Stimulated activated CD8-positive, alpha-beta memory T cell treated with anti-CD3 and anti-CD28 coated beads, Interleukin-4, amount 100 ng/mL, for 4 hours (primary cell): ENCODE results near the gene ZNF91.
"Not testable (repeated sequence)": the region's sequence is repeated elsewhere in the genome, so short reads cannot be mapped to it uniquely, and the experiment has no call there.

Source experiments
- DNase-seq, 2 donors: peaks; one replicate each; pipeline ENCODE4 v3.0.0-alpha.2; 2020; ENCODE audit warnings: low read depth in 2 of 2, low spot score in 1 of 2

The ZNF91 gene

DNA sequence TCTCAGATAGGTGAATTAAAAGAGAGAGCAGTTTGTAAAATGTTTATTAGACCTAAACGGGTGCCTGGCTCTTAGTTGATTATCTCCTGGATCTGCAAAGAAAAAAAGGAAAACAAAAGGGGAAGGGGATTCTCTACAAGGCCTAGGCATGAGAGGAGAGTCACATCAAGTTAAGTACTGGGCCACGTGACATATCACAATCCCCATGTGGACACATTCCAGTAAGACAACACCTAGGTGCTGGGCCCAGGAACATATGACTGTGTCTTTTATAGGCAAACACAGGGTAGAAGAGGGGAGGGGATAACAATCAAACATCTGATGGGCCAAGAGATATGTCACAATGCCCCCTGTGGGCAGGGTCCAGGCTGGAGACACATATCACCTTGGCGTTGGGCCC, 4.2 kb upstream of the ZNF91 start:
- no peak for DNase-seq

DNA sequence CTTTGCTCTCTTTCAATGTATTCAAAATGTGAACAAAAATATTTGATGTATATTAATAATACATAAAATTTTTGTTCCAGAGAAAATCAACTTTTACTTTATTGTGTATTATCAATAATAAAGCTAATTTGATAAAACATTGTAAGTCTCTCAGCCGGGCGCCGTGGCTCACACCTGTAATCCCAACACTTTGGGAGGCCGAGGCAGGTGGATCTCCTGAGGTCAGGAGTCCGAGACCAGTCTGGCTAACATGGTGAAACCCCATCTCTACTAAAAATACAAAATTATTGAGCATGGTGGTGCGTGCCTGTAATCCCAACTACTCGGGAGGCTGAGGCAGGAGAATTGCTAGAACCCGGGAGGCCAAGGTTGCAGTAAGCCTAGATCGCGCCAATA, 449 bp upstream of the ZNF91 start:
- DNase-seq: not testable (repeated sequence)

DNA sequence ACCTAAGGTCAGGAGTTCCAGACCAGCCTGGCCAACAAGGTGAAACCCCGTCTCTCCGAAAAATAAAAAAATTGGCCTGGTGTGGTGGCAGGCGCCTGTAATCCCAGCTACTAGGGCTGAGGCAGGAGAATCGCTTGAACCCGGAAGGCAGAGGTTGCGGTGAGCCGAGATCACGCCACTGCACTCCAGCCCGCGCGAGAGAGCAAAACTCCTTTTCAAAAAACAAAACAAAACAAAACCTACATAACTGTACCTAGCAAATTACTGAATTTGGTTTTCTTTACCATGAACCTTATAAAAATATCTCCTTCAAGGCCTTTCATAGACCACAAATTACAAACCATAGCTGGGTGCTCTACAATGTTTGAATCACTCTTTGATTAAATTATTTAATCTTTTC, 760 bp downstream of the ZNF91 start:
- no peak for DNase-seq

DNA sequence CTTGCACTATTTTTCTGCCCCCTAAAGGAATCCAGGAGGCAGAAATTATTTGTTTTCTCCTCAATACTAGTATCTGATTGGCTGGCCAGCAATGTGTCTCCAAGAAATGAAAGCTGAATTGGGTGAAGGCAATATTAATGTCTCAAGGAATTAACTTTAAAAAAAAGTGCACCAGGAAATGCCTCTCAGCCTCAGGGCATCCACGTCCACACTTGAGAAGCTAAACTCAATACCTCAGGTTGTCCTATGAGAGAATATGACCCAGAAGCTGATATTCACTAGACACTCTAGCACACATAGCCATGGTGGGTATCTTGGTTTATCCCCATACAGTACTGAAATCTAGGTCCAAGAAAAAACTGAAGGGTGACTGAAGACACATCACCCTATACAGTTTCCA, 2.1 kb downstream of the ZNF91 start:
- no peak for DNase-seq

DNA sequence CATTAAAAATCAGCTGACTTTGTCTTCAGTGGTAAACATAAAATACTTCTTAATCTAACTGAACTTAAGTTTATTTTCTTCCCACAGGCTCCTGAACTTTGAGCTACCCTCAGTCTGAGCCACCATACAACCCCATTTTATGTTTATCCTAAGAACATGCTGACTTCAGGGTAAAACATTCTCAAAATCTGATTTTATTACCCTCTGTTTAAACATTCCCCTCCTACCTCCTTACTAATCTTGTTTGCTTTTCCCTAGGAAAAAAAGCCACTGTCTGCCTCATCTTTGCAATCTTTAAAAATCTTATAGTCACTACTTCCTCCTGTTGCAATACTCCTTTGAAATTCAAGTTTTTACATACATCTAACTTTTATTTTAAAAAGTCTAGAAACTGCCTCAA, 4.0 kb downstream of the ZNF91 start:
- no peak for DNase-seq

DNA sequence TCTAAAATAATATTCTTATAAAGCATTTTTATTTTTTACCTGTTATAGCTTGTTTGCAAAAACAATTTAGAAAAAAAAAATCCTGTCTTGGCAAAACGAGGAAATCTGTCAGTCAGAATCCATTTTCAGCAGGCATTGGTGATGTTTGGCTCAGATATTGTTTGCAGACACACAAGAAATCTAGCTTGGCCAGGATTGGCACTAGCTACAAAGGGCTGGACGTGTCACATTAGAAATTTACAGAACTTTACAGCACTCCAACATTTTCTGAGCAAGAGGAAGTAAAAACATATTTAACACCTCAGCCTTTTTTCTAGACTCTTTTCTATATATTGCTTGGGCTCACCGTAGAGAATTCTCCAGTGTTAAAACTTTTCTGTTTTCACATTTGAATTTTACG, 9.9 kb downstream of the ZNF91 start:
- DNase-seq: no peak

DNA sequence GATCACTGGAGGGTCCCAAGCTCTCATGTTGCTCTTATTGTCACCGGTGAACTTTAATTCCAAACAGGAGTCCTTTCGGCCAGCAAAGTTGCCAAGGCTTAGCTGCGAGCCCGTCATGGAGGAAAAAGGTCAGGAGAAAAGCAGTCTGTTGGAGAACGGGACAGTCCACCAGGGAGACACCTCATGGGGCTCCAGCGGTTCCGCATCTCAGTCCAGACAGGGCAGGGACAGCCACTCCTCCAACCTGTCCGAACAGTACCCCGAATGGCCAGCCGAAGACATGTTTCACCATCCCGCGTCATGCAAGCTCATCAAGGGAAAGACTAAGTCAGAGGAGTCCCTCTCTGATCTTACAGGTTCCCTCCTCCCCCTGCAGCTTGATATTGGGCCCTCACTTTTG, 10.4 kb downstream of the ZNF91 start:
- DNase-seq: no peak

DNA sequence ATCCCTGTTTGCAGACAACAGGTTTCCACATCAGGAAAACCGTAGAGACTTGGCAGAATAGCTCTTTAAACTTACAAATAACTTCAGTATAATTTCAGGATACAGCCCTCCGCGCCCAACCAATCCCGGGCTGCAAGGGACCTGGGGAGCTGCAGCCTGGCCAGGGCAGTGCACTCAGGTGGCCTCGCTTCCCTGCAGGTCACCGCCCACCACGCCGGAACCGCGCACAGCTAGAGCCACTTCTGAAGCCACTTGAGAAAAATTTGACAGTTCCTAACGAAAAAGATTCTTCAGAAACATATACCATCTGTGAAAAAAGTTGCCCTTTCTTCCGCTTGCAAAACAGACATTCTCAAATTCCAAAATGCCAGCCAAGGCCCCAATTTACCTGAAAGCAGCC, 11.1 kb downstream of the ZNF91 start:
- DNase-seq: no peak

DNA sequence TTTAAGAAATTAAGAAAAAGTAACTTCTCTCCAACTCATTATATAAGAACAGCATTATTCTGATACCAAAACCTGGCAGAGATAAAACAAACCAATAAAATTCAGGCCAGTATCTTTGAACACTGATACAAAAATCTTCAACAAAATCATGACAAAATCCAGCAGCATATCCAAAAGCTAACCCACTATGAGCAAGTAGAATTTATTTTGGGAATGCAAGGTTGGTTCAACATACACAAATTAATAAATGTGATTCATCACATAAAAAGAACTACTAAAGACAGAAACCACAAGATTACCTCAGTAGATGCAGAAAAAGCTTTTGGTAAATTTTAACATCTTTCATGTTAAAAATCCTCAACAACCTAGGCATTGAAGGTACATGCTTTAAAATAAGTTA, 12.3 kb downstream of the ZNF91 start:
- DNase-seq: no peak

DNA sequence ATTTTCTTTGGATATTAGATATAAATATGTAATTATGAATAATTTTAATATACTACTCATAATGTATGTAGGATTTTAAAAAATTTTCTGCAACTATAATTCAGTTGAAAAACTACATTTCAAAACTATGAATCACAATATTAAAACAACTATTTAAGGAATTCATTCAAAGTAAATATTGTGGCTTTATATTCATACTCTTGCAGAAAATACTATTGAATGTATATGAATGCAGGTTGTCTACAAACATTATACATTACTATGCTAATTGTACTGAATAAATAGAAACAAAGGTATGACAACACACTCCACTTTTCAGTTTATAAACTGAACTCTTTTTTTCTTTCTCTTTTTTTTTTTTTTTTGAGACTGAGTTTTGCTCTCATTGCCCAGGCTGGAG, 14.2 kb downstream of the ZNF91 start:
- no peak for DNase-seq

DNA sequence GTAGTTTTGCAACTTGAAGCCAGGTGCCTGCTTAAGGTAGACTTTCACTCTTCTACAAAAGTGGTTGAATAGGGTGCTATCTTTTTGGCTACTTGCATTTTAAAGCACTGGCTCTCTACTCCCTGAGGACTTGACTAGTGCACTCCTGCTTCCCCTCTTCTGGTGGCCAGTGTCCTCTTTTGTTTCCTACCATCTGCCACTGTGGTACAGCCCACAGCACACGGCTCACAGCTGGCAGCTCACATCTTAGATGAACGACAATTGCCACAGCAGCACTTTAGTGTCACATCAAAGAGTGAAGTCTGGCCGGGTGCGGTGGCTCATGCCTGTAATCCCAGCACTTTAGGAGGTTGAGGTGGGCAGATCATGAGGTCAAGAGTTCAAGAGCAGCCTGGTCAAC, 15.6 kb downstream of the ZNF91 start:
- DNase-seq: not testable (repeated sequence)

DNA sequence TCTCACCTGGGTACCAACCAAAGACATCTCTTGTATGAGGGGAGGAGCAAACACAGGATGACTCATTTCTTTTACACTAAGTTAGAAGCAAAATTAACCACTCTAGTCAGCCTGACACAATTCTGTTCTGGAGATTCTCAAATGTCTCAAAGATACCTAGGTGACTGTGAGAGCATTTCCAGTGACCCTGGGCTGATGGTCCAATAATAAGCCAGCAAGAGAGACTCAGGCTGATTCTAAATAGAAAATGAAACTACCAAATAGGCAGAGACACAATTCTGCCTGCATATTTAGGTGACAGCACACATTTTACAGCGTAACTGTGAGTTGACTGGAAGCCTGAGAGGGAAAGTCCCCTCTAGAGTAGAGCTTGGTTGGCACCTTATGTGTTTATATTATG, 16.3 kb downstream of the ZNF91 start:
- no peak for DNase-seq

DNA sequence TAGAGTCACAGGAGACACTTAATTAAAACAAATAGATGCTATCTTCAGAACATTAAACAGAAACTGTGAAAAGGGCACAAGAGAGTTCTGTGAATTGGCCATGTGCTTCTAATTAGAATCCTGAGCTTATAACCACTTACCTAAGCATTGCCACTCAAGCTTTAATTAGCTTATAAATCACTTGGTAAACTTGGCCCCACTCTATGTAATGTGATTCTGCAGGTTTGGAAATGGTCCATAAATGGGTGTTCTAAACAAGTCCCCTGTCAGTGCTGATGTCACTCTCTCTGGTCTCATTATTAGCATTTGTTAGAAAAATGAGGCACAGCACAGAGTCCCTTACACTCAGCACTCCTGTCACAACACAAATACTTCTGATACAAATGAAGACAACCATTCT, 18.0 kb downstream of the ZNF91 start:
- no peak for DNase-seq

DNA sequence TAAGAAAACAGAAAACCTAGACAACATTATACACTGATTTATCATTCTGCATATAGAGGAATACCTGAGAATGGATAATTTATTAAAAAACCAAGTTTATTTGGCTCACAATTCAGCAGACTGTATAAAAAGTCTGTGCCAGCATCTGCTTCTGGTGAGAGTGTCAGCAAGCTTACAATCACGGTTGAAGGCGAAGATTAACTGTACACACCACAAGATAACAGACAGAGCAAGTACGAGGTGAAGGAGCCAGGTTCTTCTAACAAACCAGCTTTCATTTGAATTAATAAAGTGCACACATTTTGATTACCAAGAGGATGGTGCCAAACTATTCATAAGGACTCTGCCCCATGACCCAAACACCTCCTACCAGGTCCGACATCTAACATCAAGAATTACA, 28.8 kb downstream of the ZNF91 start:
- DNase-seq: no peak

DNA sequence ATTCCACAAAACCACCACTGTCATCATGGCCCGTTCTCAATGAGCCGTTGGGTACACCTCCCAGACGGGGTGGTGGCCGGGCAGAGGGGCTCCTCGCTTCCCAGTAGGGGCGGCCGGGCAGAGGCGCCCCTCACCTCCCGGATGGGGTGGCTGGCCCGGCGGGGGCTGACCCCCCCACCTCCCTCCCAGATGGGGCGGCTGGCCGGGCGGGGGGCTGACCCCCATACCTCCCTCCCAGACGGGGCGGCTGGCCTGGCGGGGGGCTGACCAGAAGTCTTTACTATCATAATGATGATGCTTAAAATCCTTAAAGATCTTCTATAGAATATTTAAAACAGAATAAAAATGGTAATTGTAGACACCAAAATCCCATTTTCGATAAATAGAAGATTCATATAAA, 29.2 kb downstream of the ZNF91 start:
- DNase-seq: not testable (repeated sequence)

DNA sequence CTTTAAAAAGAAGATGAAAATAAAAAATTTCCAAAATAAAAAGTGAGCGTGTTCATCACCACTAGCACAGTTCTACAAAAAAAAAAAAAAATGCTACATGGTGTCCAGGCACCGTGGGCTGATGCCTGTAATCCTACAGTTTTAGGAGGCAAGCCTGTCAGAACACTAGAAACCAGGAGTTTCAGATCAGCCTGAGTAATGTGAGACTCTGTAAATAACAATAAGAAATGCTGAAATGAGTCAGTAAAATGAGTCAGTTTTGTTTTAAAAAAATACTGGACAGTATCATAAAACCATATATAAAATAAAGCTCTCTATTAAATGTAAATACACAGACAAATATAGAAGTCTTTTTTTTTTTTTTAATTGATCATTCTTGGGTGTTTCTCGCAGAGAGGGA, 30.0 kb downstream of the ZNF91 start:
- no peak for DNase-seq

DNA sequence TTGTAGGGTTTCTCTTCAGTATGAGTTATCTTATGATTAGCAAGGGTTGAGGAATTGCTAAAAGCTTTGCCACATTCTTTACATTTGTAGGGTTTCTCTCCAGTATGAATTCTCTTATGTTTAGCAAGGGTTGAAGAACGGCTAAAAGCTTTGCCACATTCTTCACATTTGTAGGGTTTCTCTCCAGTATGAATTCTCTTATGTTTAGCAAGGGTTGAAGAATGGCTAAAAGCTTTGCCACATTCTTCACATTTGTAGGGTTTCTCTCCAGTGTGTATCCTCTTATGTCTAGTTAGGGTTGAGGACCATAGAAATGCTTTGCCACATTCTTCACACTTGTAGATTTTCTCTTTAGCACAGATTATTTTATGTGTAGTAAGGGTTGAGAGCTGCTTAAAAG, 33.4 kb downstream of the ZNF91 start:
- DNase-seq: not testable (repeated sequence)

DNA sequence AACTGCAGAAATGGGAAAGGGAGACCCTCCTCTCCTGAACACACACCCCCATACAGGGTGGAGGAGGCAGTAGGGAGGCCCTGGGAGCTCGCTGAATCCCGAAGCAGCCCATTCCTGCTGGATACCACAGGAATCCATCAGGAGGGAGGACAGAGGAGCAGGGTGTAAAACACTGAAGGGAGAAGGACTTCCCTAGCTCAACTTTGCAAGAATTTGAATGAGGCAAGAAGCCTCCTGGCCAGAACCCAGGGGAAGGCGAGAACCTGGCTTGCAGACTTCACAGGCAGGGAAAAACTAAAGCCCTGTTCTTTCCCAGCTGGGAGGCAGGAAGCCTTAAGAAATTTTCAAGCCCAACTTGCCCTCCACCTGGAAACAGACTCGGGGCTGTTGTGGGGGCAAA, 43.5 kb downstream of the ZNF91 start:
- DNase-seq: no peak

DNA sequence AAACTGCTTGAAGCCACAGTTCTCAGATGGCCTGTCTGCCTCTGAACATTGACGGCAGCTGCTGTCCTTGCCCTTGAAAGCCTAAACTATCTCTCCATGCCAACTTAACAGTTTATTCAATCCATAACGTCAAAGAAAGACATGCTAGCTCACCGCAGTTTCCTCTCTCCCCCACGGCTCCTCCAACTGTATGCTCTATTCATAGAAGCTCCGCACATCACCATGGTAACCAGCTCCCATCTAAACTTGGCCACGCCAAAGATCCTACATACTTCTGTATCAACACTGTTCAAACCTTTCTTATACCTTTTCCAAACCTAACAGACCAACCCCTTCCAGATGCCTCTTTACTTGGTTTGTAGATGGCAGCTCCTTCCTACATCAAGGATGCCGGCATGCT, 48.6 kb downstream of the ZNF91 start:
- DNase-seq: no peak

DNA sequence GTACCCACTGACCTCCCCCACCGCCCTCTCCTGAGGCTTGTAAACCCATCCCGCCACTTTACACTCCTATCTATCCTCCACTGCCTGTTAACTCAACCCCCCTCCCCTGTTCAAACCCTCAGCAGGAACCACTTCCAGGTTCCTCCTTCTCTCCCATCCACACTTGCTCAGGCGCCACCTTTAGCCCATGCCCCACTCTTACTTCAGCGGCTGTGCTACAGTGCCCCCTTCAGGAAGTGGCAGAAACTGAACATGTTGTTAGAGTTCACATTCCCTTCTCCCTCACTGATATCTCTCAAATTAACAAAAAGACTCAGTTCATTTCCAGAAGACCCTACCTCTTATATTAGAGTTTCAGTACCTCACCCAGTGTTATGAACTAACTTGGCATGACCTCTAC, 49.4 kb downstream of the ZNF91 start:
- DNase-seq: no peak

DNA sequence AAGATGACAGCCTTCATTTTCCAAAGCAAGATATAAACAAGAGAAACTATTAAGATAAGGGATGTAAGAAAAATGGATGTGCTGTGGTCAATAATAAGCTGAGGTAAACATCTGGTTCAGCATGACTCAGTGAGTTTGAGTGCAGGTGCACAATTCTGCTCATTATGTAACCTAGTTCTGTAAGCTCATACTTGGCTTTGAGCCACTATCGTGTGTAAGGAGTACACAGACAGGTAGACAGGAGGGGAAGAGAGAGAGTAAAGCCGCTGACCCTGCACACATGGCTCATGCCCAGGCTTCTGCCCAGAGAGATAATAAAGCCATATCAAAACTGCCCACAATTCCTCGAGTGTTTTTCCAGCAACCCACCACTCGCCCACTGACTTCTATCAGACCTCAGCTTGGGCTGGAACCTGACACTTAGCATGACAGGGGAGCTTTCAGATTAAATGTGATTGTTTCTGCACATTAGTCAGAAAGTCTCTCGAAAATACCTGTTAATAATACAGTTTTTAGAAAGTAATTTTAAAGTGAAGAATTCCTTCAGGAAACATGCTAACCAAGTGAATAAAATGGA, 51.7 kb downstream of the ZNF91 start:
- no peak for DNase-seq

DNA sequence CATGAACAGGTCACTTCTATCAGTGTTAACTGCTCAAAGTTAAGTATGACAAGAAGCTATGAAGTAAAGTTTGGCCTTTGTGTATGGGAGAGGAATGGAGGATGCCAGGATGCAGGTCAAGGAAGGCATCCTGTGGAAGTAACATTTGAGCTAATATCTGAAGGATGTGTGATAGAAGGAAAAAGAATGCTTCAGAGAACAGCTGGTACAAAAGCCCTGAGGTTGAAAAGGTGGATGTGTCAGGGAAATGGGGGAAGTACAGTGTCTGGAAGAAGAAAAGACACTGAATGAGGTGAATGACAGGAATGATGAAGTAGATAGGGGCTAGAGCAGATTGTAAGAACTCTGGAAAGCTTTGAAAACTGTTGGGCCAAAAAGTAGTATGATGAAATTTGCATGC, 67.1 kb downstream of the ZNF91 start:
- no peak for DNase-seq

DNA sequence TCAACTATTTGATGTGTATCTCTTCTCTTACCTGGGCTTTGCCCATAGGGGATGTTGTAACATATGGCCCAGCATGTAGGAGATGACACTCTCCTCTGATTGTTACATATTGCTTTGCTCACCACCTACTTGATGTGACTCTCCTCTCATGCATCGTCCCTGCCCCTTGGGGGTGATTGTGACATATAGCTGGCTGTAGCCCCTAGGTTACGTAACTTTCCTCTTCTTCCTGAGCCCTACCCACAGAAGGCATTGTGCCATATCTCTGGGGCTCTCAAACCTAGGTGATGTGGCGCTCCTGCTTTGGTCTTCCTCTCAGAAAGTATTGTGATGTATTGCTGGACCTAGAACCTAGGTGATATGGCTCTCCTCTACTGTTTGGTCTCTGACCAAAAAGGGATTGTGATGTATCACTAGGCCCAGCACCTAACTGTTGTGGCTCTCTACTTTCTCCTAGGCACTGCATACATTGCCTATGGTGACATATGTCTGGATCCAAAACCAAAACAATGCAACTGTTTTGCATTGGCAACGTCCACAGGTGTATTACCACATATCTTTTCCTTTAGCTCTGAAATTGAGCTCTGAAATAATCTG, 73.2 kb downstream of the ZNF91 start:
- DNase-seq: no peak

DNA sequence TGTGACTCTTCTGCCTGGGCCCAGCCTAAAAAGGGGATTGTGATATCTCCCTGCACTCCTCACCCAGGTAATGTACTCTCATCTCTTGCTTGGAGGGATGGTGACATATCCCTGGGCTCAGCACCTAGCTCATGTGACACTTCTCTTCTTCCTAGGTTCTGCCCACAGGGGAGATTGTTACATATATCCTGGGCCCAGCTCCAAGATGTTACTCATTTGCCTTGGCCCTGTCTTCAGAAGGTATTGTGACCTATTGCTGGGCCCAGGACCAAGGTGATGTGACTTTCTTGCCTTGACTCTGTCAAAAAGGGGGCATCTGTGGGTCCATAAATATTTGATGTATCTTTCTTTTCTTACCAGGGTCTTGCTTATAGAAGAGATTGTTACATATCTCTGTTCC, 73.9 kb downstream of the ZNF91 start:
- DNase-seq: not testable (repeated sequence)
